GM21447 (cell line): ENCODE data around the gene FAM193B.
A peak's percentile ranks its signal among the peaks of the same experiment; 100 is the strongest.

Source experiments
- ATAC-seq: cut with Tn5 transposase; IDR thresholded peaks from one replicate; pipeline ENCODE4 v1.9.1; 2021; ENCODE audit not compliant: unreplicated experiment

FAM193B gene

GRCh38 chr5:177516601-177517568 lies 37.5 kb downstream of the FAM193B start, which contains the start of gene DDX41:
Gene DDX41, minus strand, starts transcription at chr5:177516961. Its CDS starts 16 bp downstream, at chr5:177516945.
- peak; percentile 84 for ATAC-seq

GRCh38 chr5:177515580-177515979 lies 38.8 kb downstream of the FAM193B start:
- no peak for ATAC-seq

GRCh38 chr5:177514541-177514940 lies 39.8 kb downstream of the FAM193B start:
- no peak for ATAC-seq

- ATAC-seq, result no peak
Observed at GRCh38 chr5:177513500-177513899, 40.9 kb downstream of the FAM193B start.

- no peak for ATAC-seq
Observed at GRCh38 chr5:177512736-177513380, 41.5 kb downstream of the FAM193B start.

- no peak for ATAC-seq
Observed at GRCh38 chr5:177511796-177512675, 42.3 kb downstream of the FAM193B start.

GRCh38 chr5:177511181-177511580 lies 43.2 kb downstream of the FAM193B start:
- ATAC-seq, result no peak

GRCh38 chr5:177510567-177511053 lies 43.8 kb downstream of the FAM193B start:
- ATAC-seq, result peak; percentile 39

- peak; percentile 39 for ATAC-seq
Observed at GRCh38 chr5:177509991-177510566, 44.3 kb downstream of the FAM193B start.

GRCh38 chr5:177509381-177509951 lies 44.9 kb downstream of the FAM193B start, which contains the start of gene DOK3:
Gene DOK3, minus strand, starts transcription at chr5:177509826. Its CDS starts 286 bp downstream, at chr5:177509540.
- peak; percentile 32 for ATAC-seq

GRCh38 chr5:177508837-177509236 lies 45.5 kb downstream of the FAM193B start:
- peak; percentile 35 for ATAC-seq

- ATAC-seq, result no peak
Observed at GRCh38 chr5:177508221-177508611, 46.1 kb downstream of the FAM193B start.

GRCh38 chr5:177507596-177508220 lies 46.7 kb downstream of the FAM193B start:
- no peak for ATAC-seq

- ATAC-seq, result no peak
Observed at GRCh38 chr5:177507165-177507564, 47.2 kb downstream of the FAM193B start.

GRCh38 chr5:177505075-177505474 lies 49.3 kb downstream of the FAM193B start:
- no peak for ATAC-seq

GRCh38 chr5:177504086-177505056 lies 50.0 kb downstream of the FAM193B start:
- no peak for ATAC-seq

GRCh38 chr5:177503351-177504085 lies 50.8 kb downstream of the FAM193B start:
- ATAC-seq, result no peak

- no peak for ATAC-seq
Observed at GRCh38 chr5:177502886-177503285, 51.5 kb downstream of the FAM193B start.
